Activated CD4-positive, alpha-beta T cell treated with anti-CD3 and anti-CD28 coated beads for 1 hour (primary cell): Measurements from ENCODE around the gene SUPT5H.

Experiments used
- DNase-seq: peaks from one replicate; pipeline ENCODE4 v3.0.0-alpha.2; 2020

Gene SUPT5H

DNA sequence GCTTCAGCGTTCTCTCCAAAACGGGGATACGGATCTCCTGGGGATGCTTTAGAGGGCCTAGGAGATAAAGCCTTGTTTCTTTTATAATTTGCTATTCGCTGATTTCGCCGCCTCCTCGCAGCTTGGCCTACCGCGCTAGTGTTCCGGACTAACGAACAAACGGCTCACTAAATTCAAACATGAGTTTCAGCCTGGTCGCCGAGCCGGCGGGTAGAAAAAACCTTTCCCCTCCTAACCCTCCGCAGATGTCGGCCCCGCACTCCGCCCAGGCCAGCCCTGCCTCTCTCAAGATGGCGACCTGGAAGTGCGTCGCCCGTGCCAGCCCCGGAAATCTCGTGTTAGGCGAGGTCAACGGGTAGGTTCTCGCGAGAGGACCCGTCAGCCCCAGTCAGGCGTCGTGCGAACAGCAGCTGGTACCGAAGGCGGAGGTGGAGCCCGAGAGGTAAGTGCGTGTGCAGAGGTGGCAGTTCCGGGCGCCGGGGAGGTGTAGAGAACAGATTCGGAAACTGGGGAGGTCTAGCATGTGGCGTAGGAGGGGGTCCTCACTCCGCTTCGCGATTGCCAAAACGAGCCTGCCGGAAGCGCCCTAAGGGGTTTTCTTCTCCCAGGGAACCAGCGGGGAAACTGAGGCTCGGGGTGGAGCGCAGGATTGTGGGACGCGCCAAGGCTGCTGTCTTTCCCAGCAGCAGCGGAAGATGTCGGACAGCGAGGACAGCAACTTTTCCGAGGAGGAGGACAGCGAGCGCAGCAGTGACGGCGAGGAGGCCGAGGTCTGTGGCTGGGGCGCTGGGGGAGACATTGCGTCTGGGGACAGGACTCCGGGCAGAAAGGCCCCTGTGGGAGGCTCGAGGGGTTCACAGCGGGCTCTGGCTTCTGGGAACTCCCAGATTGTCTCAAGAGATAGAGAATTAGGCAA is at the start of gene SUPT5H:
Gene SUPT5H, plus strand, starts transcription at position 387 of the 916 bp plus-strand sequence. Its CDS starts 309 bp downstream, at position 696.
- DNase-seq = peak; percentile 96

- DNase-seq = peak; percentile 92
Observed at GRCh38 chr19:39397360-39398296, 47.8 kb upstream of the SUPT5H start.

- peak; percentile 40 for DNase-seq
Observed at GRCh38 chr19:39398297-39398864, 47.0 kb upstream of the SUPT5H start.

GRCh38 chr19:39399668-39400050 is 45.7 kb upstream of the SUPT5H start:
- no peak for DNase-seq

GRCh38 chr19:39400061-39400460 is 45.3 kb upstream of the SUPT5H start:
- no peak for DNase-seq

GRCh38 chr19:39401070-39401548 is 44.3 kb upstream of the SUPT5H start:
- no peak for DNase-seq

DNA sequence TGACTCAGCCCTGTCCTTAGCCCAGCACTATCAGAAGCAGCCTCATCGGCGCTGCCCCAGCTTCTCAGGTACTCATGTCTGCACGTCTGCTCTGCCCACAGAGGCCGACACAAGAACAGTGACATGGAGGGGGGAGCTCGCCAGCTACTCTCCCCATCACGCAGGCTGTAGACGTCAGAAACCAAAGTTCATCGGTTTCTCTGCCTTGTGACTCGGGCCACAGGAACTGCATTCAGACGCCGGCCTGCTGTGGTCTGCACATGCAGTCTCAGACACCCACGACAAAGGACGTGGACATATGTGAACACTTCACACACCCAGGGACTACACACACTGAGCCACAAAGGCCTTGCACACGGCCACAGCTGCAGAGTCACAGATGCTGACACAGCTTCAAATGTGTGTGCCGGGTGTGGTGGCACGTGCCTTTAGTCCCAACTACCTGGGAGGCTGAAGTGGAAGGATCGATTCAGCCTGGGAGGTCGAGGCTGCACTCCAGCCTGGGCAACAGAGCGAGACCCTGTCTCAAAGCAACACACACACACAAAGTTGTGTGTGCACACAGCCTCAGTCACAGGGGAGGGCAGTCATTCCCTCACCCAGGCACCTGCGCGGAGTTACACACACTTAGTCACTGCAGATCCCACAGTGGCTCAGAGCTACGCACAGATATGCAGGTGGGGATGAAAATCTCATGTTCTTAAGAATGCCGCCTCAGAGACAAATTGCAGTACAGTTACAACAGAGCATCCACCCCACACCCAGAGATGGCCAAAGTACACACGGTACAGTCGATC is 43.6 kb upstream of the SUPT5H start:
- DNase-seq = peak; percentile 76

- peak; percentile 79 for DNase-seq
Observed at GRCh38 chr19:39402346-39403300, 42.8 kb upstream of the SUPT5H start.

DNA sequence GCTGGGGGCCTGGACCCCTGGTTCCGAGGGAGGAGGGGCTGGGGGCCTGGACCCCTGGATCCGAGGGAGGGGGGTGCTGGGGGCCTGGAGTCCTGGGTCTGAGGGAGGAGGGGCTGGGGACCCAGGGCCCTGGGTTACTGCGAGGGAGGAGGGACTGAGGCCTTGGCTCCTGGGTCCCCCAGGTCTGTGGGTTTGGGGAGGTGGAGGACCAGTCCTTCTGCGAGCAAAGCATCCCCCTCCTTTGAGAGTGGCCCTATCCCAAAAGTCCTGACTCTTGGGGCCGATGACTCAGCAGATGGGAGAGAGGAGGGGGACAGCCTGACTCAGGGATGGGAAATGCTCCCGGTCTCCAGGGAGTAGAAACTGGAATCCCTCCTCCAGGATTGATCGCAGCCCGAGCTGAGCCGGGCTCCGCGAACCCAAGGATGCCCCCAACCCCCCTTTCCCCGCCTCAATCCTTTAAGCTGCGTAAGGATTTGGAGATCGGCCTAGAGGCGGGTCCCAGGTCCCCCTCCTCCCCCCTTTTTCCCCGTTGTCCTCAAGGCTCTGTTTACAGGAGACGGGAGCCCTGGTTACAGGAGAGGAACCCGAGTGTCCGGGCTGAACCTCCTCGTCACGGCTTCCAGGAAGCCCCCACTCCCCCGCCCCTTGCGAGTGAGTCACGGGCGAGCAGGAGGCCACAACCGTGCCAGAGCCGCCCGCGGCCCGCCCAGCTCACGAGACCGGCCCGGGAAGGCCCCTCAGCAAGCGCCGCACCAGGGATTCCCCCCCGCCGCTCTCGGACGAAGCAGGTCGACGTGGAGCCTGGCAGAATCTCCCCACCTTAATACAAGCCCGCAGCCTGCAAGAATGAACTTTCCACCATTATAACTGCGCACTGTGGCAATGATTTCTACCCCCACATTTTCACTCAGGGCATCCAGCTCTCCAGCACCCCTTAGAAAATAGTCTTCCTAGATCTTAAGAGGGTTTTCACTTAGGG is 41.8 kb upstream of the SUPT5H start:
- DNase-seq = peak; percentile 95

DNA sequence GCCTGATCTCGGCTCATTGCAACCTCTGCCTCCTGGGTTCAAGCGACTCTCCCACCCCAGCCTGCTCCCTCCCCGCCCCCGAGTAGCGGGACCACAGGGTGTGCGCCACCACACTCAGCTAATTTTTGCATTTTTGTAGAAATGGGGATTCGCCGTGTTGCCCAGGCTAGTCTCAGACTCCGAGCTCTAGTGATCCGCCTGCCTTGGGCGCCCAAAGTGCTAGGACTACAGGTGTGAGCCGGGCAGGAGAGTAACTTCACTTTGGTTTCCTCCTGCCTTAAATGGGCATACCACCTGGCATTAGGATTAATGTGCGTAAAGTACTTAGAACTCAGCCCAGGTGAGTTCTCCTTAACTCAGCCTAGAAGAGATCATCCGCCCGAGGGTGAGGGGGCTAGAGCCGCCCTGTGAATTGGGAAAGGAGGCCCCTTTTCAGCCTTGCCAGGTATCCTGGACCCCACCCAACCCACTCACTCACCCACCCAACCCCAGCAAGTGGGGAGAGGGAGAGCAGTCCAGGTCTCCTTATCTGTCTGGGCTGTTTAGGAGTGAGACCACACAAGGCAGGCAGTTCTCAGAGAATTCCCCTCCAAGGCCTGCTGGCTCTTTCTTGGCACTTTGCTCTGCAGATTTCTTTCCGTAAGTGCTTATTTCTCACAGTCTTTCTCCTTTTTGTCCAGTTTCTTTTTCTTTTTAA is 40.0 kb upstream of the SUPT5H start:
- DNase-seq = no peak

- peak; percentile 92 for DNase-seq
Observed at GRCh38 chr19:39405958-39406655, 39.3 kb upstream of the SUPT5H start.

GRCh38 chr19:39406656-39407409 is 38.5 kb upstream of the SUPT5H start, which contains the start of gene ZFP36:
TSS of gene ZFP36 (plus strand) at chr19:39406847. CDS start at chr19:39406905, 58 bp downstream.
- DNase-seq = peak; percentile 94

DNA sequence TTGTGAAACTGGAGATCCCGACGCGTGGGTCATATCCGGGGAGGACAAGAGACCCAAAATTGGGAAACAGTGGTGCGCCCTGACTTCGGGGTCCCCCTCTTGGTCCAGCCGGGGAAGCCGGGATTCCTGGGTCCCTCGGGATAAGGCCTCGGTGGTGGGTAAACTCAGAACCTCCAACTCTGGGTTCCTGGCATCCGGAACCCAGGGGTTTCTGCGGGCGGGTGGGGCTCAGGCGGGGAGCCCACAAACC is 38.0 kb upstream of the SUPT5H start:
- DNase-seq = no peak

DNA sequence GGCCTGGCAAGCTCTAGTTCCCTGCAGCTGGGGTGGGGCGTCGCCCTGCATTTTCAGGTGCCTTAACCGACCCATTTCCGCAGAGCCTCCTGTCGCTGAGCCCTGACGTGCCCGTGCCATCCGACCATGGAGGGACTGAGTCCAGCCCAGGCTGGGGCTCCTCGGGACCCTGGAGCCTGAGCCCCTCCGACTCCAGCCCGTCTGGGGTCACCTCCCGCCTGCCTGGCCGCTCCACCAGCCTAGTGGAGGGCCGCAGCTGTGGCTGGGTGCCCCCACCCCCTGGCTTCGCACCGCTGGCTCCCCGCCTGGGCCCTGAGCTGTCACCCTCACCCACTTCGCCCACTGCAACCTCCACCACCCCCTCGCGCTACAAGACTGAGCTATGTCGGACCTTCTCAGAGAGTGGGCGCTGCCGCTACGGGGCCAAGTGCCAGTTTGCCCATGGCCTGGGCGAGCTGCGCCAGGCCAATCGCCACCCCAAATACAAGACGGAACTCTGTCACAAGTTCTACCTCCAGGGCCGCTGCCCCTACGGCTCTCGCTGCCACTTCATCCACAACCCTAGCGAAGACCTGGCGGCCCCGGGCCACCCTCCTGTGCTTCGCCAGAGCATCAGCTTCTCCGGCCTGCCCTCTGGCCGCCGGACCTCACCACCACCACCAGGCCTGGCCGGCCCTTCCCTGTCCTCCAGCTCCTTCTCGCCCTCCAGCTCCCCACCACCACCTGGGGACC is 37.6 kb upstream of the SUPT5H start:
- DNase-seq = peak; percentile 56

DNA sequence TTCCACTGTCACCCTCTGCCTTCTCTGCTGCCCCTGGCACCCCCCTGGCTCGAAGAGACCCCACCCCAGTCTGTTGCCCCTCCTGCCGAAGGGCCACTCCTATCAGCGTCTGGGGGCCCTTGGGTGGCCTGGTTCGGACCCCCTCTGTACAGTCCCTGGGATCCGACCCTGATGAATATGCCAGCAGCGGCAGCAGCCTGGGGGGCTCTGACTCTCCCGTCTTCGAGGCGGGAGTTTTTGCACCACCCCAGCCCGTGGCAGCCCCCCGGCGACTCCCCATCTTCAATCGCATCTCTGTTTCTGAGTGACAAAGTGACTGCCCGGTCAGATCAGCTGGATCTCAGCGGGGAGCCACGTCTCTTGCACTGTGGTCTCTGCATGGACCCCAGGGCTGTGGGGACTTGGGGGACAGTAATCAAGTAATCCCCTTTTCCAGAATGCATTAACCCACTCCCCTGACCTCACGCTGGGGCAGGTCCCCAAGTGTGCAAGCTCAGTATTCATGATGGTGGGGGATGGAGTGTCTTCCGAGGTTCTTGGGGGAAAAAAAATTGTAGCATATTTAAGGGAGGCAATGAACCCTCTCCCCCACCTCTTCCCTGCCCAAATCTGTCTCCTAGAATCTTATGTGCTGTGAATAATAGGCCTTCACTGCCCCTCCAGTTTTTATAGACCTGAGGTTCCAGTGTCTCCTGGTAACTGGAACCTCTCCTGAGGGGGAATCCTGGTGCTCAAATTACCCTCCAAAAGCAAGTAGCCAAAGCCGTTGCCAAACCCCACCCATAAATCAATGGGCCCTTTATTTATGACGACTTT is 36.8 kb upstream of the SUPT5H start:
- DNase-seq = peak; percentile 29
